Activated CD4-positive, alpha-beta T cell treated with anti-CD3 and anti-CD28 coated beads for 36 hours (primary cell): Measurements from ENCODE around the gene DDX54. TPM values are rescaled to one million over a fixed set of nuclear protein-coding genes. Genes with fewer than 3 reads are reported as not detected.
"Not testable (repeated sequence)": the region's sequence is repeated elsewhere in the genome, so short reads cannot be mapped to it uniquely, and the experiment has no call there.

Source experiments
- ATAC-seq: fragments of 200-7000 bp; cut with Tn5 transposase; one replicate; pipeline ENCODE4 v1.10.0; 2021; ENCODE audit warnings: mild to moderate bottlenecking, moderate library complexity
- CTCF ChIA-PET: fragments of 350-600 bp; sonication (Branson Sonifier 250); formaldehyde crosslinking; loops from one replicate; lab custom pipeline; 2021; ENCODE audit warnings: antibody characterized with exemption; lab: Charles Lee
- POLR2A ChIA-PET: fragments of 350-600 bp; sonication (Branson Sonifier 250); formaldehyde crosslinking; loops from one replicate; lab custom pipeline; 2021; ENCODE audit warnings: antibody characterized with exemption, inconsistent platforms; lab: Charles Lee
- DNase-seq: peaks from one replicate; pipeline ENCODE4 v3.0.0-alpha.2; 2020
- H3K27ac Mint-ChIP-seq: one replicate; pipeline ENCODE4 v1.8.0; 2021; ENCODE audit warnings: mixed read lengths
- H3K27me3 Mint-ChIP-seq: one replicate; pipeline ENCODE4 v1.8.0; 2021; ENCODE audit warnings: mixed read lengths
- H3K36me3 Mint-ChIP-seq: one replicate; pipeline ENCODE4 v1.8.0; 2021; ENCODE audit warnings: low read depth, mixed read lengths
- H3K4me1 Mint-ChIP-seq: one replicate; pipeline ENCODE4 v1.8.0; 2021; ENCODE audit warnings: mixed read lengths
- H3K4me3 Mint-ChIP-seq: one replicate; pipeline ENCODE4 v1.8.0; 2021; ENCODE audit warnings: mild to moderate bottlenecking, moderate library complexity, mixed read lengths
- H3K9me3 Mint-ChIP-seq: one replicate; pipeline ENCODE4 v1.8.0; 2021; ENCODE audit warnings: low read depth, mixed read lengths
- intact Hi-C, 2 experiments: fragments of 100-400 bp; cut with DNase I in 1 of 2; cut with micrococcal nuclease in 1 of 2; formaldehyde crosslinking; loops; one replicate each; pipeline versions ENCODE4 v1.14.2 to v1.15.1; 2022 to 2024; cut with DNase I, micrococcal nuclease
- total RNA-seq, 2 experiments: library from RNA; stranded (reverse); gene quantifications; one replicate each; pipeline ENCODE4 v1.2.3, GENCODE V29; 2021

DDX54 gene
- total RNA-seq, 2 experiments from 2014 or later, result 118 to 132 TPM

DNA sequence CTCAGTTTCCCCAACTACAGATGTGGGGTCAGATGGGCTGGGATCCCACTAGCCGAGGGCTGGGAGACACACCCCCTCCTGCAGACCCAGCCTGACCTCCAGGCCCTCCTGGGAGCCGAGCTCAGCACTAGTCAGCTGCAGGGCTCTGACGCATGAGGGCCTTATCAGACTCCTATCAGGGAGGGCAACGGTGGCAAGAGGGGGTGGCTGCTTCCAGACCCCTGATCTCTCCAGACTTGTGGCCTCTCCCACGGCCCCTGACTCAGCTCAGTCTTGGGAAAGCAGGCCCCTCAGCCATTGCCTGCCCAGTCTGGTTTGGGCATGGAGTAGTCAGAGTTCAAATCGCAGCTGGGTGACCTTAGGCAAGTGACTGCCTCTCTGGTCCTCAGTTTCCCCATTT lies 52.2 kb downstream of the DDX54 start:
- intact Hi-C loops, result no loop called here
- CTCF ChIA-PET, result interaction anchor here (1.0 to 2.4 kb wide), 3 partner anchors 10 to 292 kb away, joined by 3 to 7 read pairs (median 4); no protein-coding TSS in a partner anchor
- H3K27me3 Mint-ChIP-seq, result no peaks in the 10 kb centered on the region
- POLR2A ChIA-PET, result no interaction called here
- ATAC-seq (no peak), DNase-seq (no peak)
- no peaks in the 10 kb centered on the region for H3K9me3 Mint-ChIP-seq
- no peak overlapping the region for H3K4me3 Mint-ChIP-seq
- H3K4me1 Mint-ChIP-seq, result peaks cover 19% of the 10 kb centered on the region
- H3K36me3 Mint-ChIP-seq, result no peaks in the 10 kb centered on the region
- H3K27ac Mint-ChIP-seq, result no peak overlapping the region

DNA sequence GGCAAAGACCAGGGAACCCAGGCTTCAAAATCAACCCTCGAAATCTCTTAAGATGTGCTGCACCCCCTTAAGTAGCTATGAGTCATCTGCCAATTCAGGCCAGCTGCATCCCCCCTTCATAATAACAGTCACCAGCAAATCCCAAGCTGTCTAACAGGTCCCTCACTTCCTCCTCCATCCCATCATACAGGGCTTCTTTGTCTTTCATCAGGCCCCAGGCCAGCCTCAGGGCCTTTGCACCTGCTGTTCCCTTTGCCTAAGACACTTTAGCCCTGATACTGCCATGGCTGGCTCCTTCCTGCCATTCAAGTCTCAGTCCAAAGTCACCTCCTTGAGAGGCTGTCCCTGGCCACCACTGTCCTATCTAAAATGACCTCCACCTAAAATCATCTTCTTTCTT lies 53.7 kb downstream of the DDX54 start:
- intact Hi-C loops, result no loop called here
- ChIA-PET POLR2A (no interaction called here), CTCF (interaction anchor here (0.6 kb wide), 1 partner anchor 594 kb away, joined by 3 read pairs; no protein-coding TSS in a partner anchor)
- no peaks in the 10 kb centered on the region for H3K27me3 Mint-ChIP-seq
- ATAC-seq (no peak), DNase-seq (no peak)
- H3K27ac Mint-ChIP-seq, result no peak overlapping the region
- H3K4me3 Mint-ChIP-seq, result no peak overlapping the region
- H3K9me3 Mint-ChIP-seq, result no peaks in the 10 kb centered on the region
- no peaks in the 10 kb centered on the region for H3K36me3 Mint-ChIP-seq
- peaks cover 14% of the 10 kb centered on the region for H3K4me1 Mint-ChIP-seq

DNA sequence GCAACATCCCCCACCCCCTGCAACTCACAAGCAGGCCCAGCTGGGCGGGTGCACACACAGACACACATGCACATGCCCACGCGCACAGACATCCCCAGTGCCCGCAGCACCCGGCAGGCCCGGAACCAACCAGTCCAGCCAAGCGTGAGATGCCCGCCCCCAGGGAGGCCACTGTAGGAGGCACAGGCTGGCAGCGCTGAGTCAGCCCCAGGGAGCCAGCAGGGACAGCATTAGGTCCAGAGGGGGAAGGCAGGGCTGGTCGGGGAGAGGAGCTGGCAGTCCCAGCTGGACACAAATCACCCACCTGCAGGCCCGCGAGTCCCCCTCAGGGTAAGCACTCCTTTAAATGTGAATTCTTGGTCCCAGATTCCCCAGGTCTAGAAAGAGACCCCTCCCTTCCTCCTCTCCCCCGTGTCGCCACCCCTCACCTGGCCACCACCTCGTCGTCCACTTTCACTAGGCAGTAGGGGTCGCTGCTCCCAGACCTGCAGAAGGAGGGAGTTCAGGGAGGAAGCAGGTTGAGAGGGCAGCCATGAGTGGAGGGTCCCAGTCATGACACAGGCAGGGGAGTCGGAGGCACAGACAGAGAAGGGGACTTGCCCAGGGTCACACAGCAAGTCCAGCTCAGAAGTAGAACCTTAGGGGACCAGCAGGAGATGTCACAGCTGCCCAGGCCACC lies 54.7 kb downstream of the DDX54 start:
- intact Hi-C loops, result no loop called here
- DNase-seq (no peak), ATAC-seq (no peak)
- Mint-ChIP-seq H3K27ac (no peak overlapping the region), H3K4me1 (peaks cover 5% of the 10 kb centered on the region), H3K27me3 (no peaks in the 10 kb centered on the region), H3K4me3 (no peak overlapping the region), H3K36me3 (no peaks in the 10 kb centered on the region), H3K9me3 (no peaks in the 10 kb centered on the region)
- ChIA-PET POLR2A (no interaction called here), CTCF (no interaction called here)

DNA sequence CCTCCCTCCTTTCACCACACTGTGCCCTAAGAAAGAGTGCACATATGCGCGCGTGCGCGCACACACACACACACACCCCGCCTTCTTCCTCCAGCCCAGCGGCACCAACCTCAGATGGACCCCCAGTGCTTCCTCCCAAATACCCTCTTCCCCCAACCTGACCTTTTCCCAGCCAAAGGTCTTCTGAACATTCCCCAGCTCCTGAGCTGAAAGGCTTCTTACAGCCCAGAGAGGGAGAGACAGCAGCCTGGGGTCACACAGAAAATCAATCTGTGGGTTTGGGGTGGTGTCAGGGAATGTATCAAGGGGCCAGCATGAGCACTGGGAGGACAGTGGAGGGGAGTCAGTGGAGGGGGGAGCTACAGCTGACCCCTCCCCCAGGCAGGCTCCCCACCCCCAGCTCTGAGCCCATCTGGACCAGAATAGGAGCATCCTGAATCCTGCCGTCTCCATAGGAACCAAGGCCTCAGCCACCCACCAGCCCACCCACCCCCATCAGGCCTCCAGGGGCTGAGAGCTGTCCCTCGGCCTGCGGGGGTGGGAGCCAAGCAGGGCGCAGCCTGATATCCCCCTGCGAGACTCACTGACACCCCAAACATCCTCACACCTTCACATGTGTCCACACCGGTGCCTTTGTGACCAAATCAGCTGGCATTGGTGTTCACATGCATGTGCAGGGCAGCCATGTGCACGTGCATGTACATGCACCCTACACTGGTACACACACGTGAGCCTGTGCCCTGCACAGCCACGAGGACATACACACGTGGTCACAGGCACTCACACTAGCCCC lies 55.4 kb downstream of the DDX54 start:
- Mint-ChIP-seq H3K4me3 (no peak overlapping the region), H3K27me3 (no peaks in the 10 kb centered on the region), H3K36me3 (no peaks in the 10 kb centered on the region), H3K4me1 (peaks cover 3% of the 10 kb centered on the region), H3K27ac (no peak overlapping the region), H3K9me3 (no peaks in the 10 kb centered on the region)
- DNase-seq (no peak), ATAC-seq (peak; percentile 6)
- ChIA-PET CTCF (no interaction called here), POLR2A (no interaction called here)
- intact Hi-C loops, result no loop called here

DNA sequence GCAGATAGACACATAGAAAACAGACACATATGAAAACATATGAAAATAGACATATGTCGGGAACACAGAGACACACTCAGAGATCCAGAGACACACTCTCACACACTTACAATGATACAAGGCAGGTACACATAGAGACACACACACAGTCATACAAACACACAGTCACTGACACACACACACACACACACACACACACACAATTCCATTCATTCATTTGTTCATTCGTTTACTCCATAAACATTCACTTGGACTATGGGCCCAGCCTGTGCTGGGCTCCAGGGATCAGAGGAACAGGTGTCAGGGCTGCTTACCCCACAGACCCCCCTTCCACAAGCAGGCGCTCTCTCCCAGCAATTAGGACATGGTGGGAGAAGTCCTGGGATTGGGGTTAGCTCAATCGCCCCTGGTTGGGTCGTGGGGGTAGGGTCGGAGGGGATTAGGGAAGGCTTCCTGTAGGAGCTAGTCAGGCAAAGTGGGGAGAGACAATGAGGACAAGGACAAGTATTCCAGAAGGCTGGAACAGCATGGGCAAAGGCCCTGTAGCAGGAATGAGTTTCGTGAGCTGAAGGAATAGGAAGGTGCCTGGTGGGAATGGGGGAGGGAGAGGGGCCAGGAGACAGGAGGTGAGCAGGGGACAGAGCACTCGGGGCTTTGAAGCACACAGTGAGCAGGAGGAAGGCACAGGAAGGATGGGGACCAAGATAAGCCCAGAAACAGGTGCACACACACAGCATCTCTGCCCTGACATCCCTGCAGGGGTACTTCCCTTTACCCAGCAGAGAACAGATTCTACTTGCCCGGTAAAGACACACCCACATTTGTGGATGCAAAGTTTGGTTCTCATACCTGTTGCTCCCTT lies 56.2 kb downstream of the DDX54 start:
- peak; percentile 42 for ATAC-seq
- H3K27ac Mint-ChIP-seq, result no peak overlapping the region
- ChIA-PET POLR2A (no interaction called here), CTCF (interaction anchor here (0.5 kb wide), 1 partner anchor 110 kb away, joined by 3 read pairs; no protein-coding TSS in a partner anchor)
- no peaks in the 10 kb centered on the region for H3K9me3 Mint-ChIP-seq
- H3K36me3 Mint-ChIP-seq, result no peaks in the 10 kb centered on the region
- no peak overlapping the region for H3K4me3 Mint-ChIP-seq
- H3K27me3 Mint-ChIP-seq, result no peaks in the 10 kb centered on the region
- H3K4me1 Mint-ChIP-seq, result peaks cover 3% of the 10 kb centered on the region
- intact Hi-C loops, result no loop called here
- no peak for DNase-seq

GRCh38 chr12:113127791-113128199 lies 57.5 kb downstream of the DDX54 start:
- Mint-ChIP-seq H3K9me3 (peaks cover 3% of the 10 kb centered on the region), H3K4me3 (no peak overlapping the region), H3K27me3 (no peaks in the 10 kb centered on the region), H3K27ac (no peak overlapping the region), H3K4me1 (peaks cover 3% of the 10 kb centered on the region), H3K36me3 (no peaks in the 10 kb centered on the region)
- CTCF ChIA-PET, result interaction anchor here (0.7 kb wide), 1 partner anchor 14 kb away, joined by 3 read pairs; no protein-coding TSS in a partner anchor
- ATAC-seq, result no peak
- POLR2A ChIA-PET, result no interaction called here
- intact Hi-C loops, result no loop called here
- no peak for DNase-seq

DNA sequence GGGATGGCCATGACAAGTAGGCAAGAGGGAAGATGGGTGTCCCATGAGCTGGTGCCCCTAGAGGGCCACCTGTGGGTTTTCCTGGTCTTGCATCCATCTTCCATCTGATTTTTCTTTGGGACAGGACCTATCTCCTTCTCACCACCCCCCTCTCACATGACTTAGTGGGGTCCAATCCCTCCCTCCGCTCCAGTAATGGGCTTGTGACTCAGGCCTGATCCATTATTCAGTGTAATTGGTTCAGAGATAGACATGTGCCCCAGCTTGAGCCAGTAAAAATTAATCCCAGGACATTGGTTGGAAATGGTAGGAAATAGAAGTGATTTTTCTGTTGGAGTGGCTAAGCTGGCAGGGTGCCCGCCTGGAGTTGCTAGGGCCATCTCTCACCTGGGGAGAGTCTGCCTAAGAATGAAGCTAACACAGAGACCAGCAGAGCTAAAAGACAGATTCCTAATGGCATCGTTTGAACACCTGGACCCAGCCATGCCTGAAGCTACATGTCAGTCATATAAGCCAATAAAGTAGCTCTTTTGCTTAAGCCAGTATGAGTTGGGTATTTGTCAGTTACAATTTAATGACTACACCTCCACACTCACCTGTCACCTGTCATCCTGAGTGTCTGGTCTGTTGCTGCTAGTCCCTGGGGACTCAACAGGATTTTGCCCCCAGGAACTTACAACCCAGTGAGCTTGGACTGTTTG lies 64.5 kb downstream of the DDX54 start:
- H3K36me3 Mint-ChIP-seq, result no peaks in the 10 kb centered on the region

DNA sequence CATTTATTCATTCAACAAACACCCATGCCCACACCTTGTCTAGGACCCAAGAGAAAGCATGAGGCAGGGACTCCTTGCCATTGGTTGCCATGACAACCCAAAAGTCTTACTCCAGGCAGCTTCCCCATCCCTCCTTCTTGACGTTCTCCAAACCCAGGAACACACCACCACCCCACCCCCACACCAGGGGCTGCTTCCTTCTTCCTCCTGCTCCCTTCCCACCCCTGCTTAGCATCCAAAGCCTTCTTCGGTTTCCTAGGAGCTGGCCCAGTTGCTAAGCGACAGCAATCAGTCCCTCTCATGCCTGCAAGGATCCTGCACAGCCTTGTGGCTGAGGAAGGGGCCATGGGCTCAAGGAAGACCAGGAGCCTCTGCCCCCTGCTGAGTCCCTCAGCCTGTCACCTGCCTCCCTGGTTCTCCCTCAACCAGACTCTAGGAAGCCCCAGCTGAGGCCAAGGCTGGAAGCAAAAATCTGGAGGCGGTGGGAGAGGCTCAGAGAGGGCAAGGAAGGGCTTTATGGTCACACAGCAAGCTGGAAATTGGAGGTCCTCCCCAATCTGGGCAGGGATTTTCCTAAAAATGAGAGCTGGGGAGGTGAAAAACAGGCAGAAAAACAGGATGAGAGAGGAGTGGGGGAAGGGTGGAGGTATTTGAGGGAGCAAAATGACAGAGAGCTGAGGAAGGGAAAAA lies 65.2 kb downstream of the DDX54 start:
- POLR2A ChIA-PET, result no interaction called here
- Mint-ChIP-seq H3K9me3 (peaks cover 3% of the 10 kb centered on the region), H3K4me3 (no peak overlapping the region), H3K27me3 (no peaks in the 10 kb centered on the region), H3K27ac (no peak overlapping the region), H3K36me3 (no peaks in the 10 kb centered on the region), H3K4me1 (no peaks in the 10 kb centered on the region)
- DNase-seq (no peak), ATAC-seq (no peak)
- CTCF ChIA-PET, result interaction anchor here (0.7 to 1.6 kb wide), 4 partner anchors 15 to 69 kb away, joined by 3 to 5 read pairs (median 4); partner anchors contain the start of gene RASAL1
- intact Hi-C loops, result no loop called here

More for the DNA sequence above, 64.5 kb downstream of the DDX54 start:
- Mint-ChIP-seq H3K27me3 (no peaks in the 10 kb centered on the region), H3K27ac (no peak overlapping the region), H3K4me3 (no peak overlapping the region), H3K4me1 (no peaks in the 10 kb centered on the region), H3K9me3 (peaks cover 3% of the 10 kb centered on the region)
- ChIA-PET CTCF (interaction anchor here (0.6 to 1.7 kb wide), 5 partner anchors 14 to 1411 kb away, joined by 3 to 6 read pairs (median 4); partner anchors contain the start of gene RASAL1), POLR2A (no interaction called here)
- no peak for ATAC-seq
- DNase-seq, result no peak
- intact Hi-C loops, result no loop called here

DNA sequence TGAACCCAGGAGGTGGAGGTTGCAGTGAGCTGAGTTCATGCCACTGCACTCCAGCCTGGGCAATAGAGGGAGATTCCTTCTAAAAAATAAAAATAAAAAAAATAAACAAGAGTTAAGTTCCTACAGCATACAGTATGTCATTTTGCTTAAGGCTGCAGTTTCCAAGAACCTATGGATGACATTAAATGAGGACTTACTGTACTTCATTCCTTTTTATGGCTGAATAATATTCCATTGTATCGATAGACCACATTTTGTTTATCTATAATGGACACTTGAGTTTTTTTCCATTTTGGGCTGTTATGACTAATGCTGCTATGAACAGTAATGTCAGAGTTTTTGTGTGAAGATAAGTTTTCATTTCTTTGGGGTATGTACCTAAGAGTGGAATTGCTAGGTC lies 67.1 kb downstream of the DDX54 start:
- POLR2A ChIA-PET, result no interaction called here
- ATAC-seq, result peak; percentile 23
- Mint-ChIP-seq H3K4me1 (no peaks in the 10 kb centered on the region), H3K27ac (no peak overlapping the region), H3K4me3 (no peak overlapping the region), H3K9me3 (peaks cover under 1% of the 10 kb centered on the region), H3K36me3 (no peaks in the 10 kb centered on the region), H3K27me3 (no peaks in the 10 kb centered on the region)
- CTCF ChIA-PET, result interaction anchor here (0.5 to 1.2 kb wide), 3 partner anchors 56 to 845 kb away, joined by 3 to 5 read pairs (median 3); no protein-coding TSS in a partner anchor
- intact Hi-C loops, result no loop called here
- no peak for DNase-seq

DNA sequence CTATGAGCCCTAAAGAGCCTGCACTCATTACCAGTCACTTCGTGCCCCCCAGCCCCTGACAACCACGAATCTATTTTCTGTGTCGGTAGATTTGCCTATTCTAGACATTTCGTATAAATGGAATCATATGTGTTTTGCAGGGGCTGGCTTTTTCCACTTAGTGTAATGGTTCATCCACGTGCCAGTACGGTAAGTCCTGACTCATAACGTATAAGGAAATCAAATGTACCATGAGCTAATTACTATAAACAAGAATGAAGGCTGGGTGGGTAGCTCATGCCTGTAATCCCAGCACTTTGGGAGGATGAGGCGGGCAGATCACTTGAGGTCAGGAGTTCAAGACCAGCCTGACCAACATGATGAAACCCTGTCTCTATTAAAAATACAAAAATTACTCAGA lies 67.6 kb downstream of the DDX54 start:
- H3K27me3 Mint-ChIP-seq, ATAC-seq, DNase-seq, H3K9me3 Mint-ChIP-seq, intact Hi-C loops, H3K4me1 Mint-ChIP-seq, POLR2A ChIA-PET, H3K27ac Mint-ChIP-seq, H3K4me3 Mint-ChIP-seq, H3K36me3 Mint-ChIP-seq: not testable (repeated sequence)
- CTCF ChIA-PET, result interaction anchor here (0.5 to 1.2 kb wide), 3 partner anchors 57 to 845 kb away, joined by 3 to 5 read pairs (median 3); no protein-coding TSS in a partner anchor
